Hematopoietic multipotent progenitor cell treated with erythropoietin and hydrocortisone succinate and interleukin-3 and kit ligand, for 8 days (in vitro differentiated cells): ENCODE measurements around the gene SH3RF3.

ENCODE experiments used
- DNase-seq: peaks from one replicate; pipeline ENCODE4 v3.0.0-alpha.2; 2015

The SH3RF3 gene

GRCh38 chr2:109466674-109467575 lies 337.9 kb downstream of the SH3RF3 start:
- DNase-seq = no peak

DNA sequence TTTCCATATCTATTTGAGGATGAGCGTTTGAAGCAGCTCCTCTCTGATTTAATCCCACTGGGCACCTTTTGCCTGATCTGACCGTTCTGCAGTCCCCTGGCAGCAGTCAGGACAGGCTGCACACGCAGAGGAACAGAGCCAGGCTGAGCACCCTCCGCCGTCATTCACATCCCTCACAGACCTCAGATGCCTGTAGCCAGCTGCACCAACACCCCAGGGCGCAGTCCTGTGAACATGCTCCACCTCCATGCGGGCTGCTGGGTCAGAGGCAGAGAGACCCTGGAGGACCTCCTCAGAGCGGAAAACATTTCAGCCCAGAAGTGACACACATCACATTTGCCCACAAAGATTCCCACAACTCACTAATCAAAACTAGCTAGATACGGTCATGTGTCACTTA lies 338.7 kb downstream of the SH3RF3 start:
- no peak for DNase-seq

GRCh38 chr2:109468893-109469292 lies 339.9 kb downstream of the SH3RF3 start:
- no peak for DNase-seq

DNA sequence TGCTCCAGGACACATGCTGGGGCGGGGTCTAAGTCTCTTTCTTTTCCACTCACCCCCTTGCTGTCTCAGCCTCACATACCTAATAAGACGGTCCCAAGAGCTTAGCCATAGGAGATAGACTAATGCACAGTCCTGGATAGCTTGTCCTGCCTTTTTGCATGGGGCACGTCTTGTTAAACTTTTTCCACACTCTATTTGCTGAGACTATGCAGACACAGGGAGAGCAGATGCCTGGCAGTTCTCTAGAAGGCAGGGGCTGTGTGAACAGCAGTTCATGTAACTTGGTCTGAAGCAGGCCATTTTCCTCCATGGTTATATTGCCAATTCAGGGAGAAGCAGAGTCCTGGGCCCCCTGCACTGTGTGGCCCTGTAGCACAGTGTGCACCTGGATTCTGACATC lies 342.7 kb downstream of the SH3RF3 start:
- no peak for DNase-seq

- no peak for DNase-seq
These were observed 343.4 kb downstream of the SH3RF3 start for GRCh38 chr2:109472331-109472959.

DNA sequence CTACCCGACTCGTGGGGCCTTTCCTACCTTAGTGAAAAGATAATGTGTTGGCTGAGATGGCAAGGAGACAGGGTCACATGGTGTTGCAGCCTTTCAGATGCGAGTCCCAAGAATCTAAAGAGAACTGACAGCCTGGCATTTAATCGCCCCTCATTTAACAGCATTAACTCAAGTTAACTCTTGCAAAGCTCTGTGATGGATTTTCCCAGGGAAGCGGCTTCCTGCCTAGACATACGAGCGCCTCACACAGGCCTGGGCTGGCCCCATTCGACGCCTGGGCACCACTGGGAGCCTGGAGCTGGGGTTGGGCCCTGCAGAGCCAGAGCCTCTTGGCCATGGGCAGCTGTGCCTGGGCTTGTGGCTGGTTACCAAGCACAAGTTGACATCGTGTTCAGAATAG lies 344.0 kb downstream of the SH3RF3 start:
- DNase-seq = no peak

- DNase-seq = no peak
These were observed 344.8 kb downstream of the SH3RF3 start for GRCh38 chr2:109473616-109474318.

DNA sequence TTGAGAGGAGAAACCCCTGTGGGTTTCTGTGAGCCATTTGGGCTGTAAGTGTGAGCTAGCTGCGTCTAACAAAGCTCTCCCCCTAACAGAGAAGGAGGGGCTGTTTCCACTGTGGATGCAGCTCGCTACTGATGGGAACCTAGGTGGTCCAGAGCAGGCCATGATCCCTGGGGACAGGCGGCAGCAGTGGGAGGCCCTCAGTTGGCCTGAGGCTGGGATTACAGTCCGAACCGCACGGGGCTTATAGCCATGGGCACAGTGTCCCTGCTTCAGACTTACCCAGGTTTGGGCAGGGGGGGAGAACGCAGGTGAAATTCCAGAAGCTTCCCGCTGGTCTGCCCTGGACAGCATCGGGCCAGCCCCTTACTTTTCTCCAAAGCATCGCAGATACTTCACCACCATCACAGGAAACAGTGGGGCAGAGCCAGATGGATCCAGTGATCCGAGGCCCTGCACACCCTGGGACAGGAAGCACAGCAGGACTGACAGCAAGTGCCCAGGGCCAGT lies 345.4 kb downstream of the SH3RF3 start:
- no peak for DNase-seq

GRCh38 chr2:109475531-109476210 lies 346.7 kb downstream of the SH3RF3 start:
- DNase-seq = no peak

DNA sequence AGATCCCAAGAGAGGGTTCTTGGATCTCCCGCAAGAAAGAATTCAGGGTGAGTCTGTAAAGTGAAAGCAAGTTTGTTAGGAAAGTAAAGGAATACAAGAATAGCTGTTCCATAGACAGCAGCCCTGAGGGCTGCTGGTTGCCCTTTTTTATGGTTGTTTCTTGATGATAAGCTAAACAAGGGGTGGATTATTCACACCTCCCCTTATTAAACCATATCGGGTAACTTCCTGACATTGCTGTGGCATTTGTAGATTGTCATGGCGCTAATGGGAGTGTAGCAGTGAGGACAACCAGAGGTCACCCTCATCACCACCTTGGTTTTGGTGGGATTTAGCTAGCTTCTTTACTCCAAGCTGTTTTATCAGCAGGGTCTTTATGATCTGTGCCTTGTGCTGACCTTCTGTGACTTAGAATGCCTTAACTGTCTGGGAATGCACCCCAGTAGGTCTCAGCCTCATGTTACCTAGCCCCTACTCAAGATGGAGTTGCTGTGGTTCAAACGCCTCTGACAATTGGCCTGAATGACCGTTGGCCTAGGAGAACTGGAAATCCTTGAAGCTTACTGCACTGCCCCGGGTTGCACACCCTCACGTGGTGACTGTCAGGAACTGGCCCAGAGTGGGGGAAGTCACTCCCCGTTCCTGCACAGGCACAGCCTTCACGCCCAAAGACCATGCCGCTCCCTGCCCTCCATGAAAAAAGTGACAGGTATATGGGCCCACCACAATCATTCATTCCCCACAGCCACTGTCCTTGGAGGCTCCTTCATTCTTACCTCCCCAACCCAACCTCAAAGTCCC lies 347.8 kb downstream of the SH3RF3 start:
- DNase-seq = peak; percentile 39

DNA sequence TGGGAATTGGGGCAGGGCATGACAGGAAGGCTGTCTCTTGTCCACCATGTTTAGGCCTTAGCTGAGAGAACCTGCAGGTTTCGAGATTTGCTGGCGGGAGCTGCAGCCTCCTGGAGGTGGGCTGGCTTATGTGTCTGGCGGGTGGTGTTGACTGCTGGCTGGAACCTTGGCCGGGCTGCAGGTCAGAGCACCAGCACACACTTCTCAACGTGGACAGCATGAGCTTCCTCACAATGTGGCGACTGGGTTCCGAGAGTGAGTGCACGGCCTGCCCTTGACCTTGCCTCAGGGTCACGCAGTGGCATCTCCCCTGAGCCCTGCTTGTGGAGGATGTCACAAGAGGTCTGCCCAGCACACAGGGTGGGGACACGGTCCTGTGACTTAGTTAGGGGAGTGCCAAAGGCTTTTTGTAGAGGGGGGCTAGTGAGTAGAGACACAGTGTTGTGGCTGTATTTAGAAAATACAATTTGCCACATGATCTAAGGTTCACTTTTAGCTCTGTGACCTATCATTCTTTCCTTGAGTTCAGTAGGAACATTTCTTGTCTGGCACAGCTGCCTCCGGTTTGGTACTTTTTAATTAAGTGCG lies 350.0 kb downstream of the SH3RF3 start:
- no peak for DNase-seq

GRCh38 chr2:109479804-109480203 lies 350.8 kb downstream of the SH3RF3 start:
- DNase-seq = no peak

DNA sequence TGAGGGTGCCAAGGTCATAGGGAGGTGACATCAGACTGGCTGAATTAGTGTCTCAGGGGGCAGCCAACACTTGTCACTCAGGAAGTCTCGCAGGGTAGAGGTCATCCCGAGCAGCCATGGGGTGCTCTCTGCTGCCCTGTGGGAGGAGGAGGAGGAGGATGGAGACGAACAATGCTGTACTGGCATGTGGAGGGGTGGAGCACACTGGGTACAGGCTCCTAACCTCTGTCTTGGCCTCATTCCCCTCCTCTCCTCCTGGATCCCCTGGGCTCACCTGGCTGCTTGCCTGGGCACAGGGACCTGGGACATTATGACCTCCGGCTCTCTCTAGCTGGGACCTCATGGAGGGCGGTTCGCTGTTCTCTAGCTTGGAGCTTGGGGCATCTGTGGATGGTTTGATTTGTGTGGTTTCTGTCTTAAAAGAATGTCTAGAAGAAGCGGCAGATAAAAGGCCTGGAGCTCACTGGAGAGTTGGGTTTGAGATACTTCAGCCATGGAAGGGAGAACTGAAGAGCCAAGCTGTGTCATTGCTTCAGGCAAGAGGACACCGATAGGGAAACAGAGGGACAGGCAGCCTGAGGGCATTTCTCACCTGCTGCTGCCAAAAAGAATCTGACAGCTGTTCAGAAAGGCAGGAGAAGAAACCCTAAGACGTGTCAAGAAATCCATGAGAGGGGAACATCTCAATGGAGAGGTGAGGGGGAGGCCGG lies 351.6 kb downstream of the SH3RF3 start:
- DNase-seq = no peak

GRCh38 chr2:109481196-109481555 lies 352.2 kb downstream of the SH3RF3 start:
- no peak for DNase-seq

GRCh38 chr2:109481599-109481998 lies 352.6 kb downstream of the SH3RF3 start:
- no peak for DNase-seq

- DNase-seq = peak; percentile 45
These were observed 353.4 kb downstream of the SH3RF3 start for GRCh38 chr2:109482361-109482861.

- no peak for DNase-seq
These were observed 357.9 kb downstream of the SH3RF3 start for GRCh38 chr2:109486711-109487535.

DNA sequence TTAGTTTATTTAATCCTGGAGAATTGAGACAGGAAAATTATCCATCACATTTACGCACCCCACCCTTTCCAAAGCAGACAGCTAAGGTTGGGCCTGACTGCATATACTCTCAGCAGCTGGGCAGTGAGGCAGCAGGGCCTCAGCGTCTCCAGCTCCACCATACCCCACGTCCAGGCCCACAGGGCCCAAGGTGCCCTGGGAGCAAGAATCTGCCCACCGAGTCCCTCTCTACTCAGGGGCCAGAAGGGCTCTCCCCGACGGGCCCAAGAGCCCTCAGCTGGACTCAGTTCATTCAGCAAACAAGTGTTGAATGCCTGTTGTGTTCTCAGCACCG lies 358.5 kb downstream of the SH3RF3 start:
- DNase-seq = no peak

- no peak for DNase-seq
These were observed 359.1 kb downstream of the SH3RF3 start for GRCh38 chr2:109487871-109488655.
